Heart left ventricle (tissue), 16 donors: ENCODE measurements around the gene SMC6. TPM values are rescaled to one million over a fixed set of nuclear protein-coding genes. Genes with fewer than 3 reads are reported as not detected.

Experiments used
- ATAC-seq, 4 donors: fragments of 200-7000 bp; cut with Tn5 transposase; one replicate each; pipeline ENCODE4 v1.9.1; 2020 to 2022; ENCODE audit warnings: moderate library complexity in 4 of 4, mild to moderate bottlenecking in 3 of 4, moderate number of reproducible peaks in 1 of 4
- DNase-seq, 5 donors: peaks; one replicate each; pipeline ENCODE4 v3.0.0-alpha.2; 2020
- H3K27ac ChIP-seq, 12 donors: fragments of 200-600 bp; sonication (generic) in 4 of 12; one replicate each; pipeline versions ENCODE4 v1.5.0 to v1.8.0; 2016 to 2022; ENCODE audit warnings: mild to moderate bottlenecking in 2 of 12
- H3K27me3 ChIP-seq, 9 donors: fragments of 200-600 bp; sonication (generic) in 2 of 9; one replicate each; pipeline versions ENCODE4 v1.5.1 to v1.8.0; 2016 to 2022; ENCODE audit warnings: mild to moderate bottlenecking in 3 of 9
- H3K36me3 ChIP-seq, 9 donors: fragments of 200-600 bp; sonication (generic) in 2 of 9; one replicate each; pipeline versions ENCODE4 v1.5.0 to v1.8.0; 2018 to 2022; ENCODE audit warnings: mild to moderate bottlenecking in 2 of 9
- H3K4me1 ChIP-seq, 12 donors: fragments of 200-600 bp; sonication (generic) in 4 of 12; one replicate each; pipeline versions ENCODE4 v1.5.0 to v1.8.0; 2016 to 2022; ENCODE audit warnings: mild to moderate bottlenecking in 3 of 12
- H3K4me3 ChIP-seq, 12 donors: fragments of 200-600 bp; sonication (generic) in 4 of 12; one replicate each; pipeline versions ENCODE4 v1.5.0 to v1.8.0; 2017 to 2022; ENCODE audit warnings: mild to moderate bottlenecking in 9 of 12, moderate library complexity in 4 of 12
- H3K9me3 ChIP-seq, 12 donors: fragments of 200-600 bp; sonication (generic) in 4 of 12; one replicate each; pipeline versions ENCODE4 v1.5.0 to v1.8.0; 2016 to 2022; ENCODE audit warnings: mild to moderate bottlenecking in 1 of 12
- CTCF ChIP-seq, 12 donors: fragments of 200-600 bp; sonication (generic) in 4 of 12; IDR thresholded peaks; one replicate each; pipeline versions ENCODE4 v1.5.0 to v1.8.0; 2018 to 2022; ENCODE audit warnings: antibody characterized with exemption in 12 of 12, mild to moderate bottlenecking in 5 of 12
- POLR2A ChIP-seq, 2 donors: fragments of 450-650 bp; IDR thresholded peaks; one replicate each; pipeline ENCODE4 v1.6.1; 2017; ENCODE audit warnings: antibody characterized with exemption in 2 of 2, mild to moderate bottlenecking in 2 of 2, moderate library complexity in 2 of 2
- WGBS, 4 donors: extraction: QIAGEN DNeasy Blood & Tissue Kit in 2 of 4; methylation state at CpG; one replicate each; pipeline versions ENCODE4 v1.1.5 to v1.1.7; 2013 to 2018; 5-methylcytosine and 5-hydroxymethylcytosine counted together
- intact Hi-C, 10 donors: fragments of 100-400 bp; cut with DNase I; formaldehyde crosslinking; loops; one replicate each; pipeline versions ENCODE4 v1.11.1 to v1.14.2; 2022
- polyA plus RNA-seq, 2 donors: library from polyadenylated mRNA; stranded (reverse); fragments of 200-250 nt; gene quantifications; one replicate each; pipeline ENCODE4 v1.2.3, GENCODE V29; 2013
- total RNA-seq, 9 donors: library from RNA; depleted of rRNA in 2 of 9; stranded (reverse); fragments of >200 nt in 2 of 9; fragmentation: NEBNext Ultra II Directional in 3 of 9; extraction: Animal tissue kit (Norgen Biotek cat#: 25700) in 3 of 9; gene quantifications; one replicate each; pipeline versions ENCODE4 v1.1.0 to v1.2.4, GENCODE V29; 2016 to 2023
- donor health status: ischemic (EF 13 %, LVEDD 7.1; RV severe dilation, severe dysfunction).
- donor health status: healthy with polysubstance abuse.
- donor health status: DM: no; HTN: yes; CAD: no.
- donor health status: DM: no; HTN: no; CAD: no.
- donor health status: ischemic (EF 25% LVEDD 6.9; RV normal size, moderate dysfunction).
- donor health status: ischemic (EF 25% LVEDD 5.7; RV mildly dilated, moderate dysfunction).
- donor health status: healthy.
- donor health status: DM: yes; HTN: yes; CAD: no.
- donor health status: ischemic (EF 35%, LVEDD 5.7; RV mildly dilated, moderate dysfunction).
- donor health status: nonischemic (EF 11% LVEDD 7.7; RV severe dilation, severe dysfunction).
- donor health status: DM: yes; HTN: yes; CAD: no.
- donor health status: PGD.
- donor health status: ischemic (EF 29% LVEDD 5.4; RV normal size, mild dysfunction).
- donor health status: nonischemic (EF 23%, LVEDD 6.1; RV moderate dilation, normal function).

Gene SMC6
- total and polyA plus RNA-seq, 11 donors, result 5.9 to 14.7 (median 12.2) TPM

DNA sequence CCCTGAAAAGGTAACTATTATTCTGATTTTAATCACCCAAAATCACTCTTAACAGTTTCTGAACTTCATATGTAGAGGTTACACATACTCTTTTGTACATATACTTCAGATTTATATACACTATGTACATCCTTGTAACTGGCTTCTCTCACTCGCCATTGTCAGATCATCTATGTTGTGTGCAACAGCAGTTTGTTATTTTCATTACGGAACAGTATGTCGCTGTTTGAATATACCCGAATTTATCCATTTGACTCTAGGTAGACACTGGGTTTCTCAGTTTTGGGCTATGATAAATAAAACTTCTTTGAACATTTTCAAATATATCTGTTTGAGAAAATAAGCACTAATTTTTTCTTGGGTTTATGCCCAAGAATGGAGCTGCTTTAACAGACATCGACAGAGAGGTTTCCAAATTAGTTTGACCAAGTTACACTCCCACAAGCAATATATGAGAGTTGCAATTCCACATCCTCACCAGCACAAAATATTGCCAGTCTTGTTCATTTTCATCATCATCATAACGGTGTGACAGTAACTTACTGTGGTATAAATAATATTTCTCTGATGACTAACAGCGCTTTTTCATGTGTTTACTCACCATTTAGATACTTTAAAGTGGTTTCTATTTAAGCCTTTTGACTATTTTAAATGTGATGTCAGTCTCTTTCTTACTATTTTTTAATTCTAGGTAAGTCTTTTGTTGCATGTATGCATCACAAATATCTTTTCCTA is 80.9 kb downstream of the SMC6 start:
- DNase-seq (no peak), ATAC-seq (no peak)
- no peak for TF ChIP-seq CTCF (IDR thresholded peaks at IDR 0.05)
- no peak for TF ChIP-seq POLR2A (IDR thresholded peaks at IDR 0.05)
- H3K4me1 ChIP-seq, result no peaks in the 10 kb centered on the region
- 85 to 88% (median 87%) methylated on average over 7 of the region's 7 CpGs for WGBS, 4 donors
- H3K36me3 ChIP-seq, result peaks cover 0 to 78% (median 50%) of the 10 kb centered on the region in 9 donors
- no peak overlapping the region for H3K27ac ChIP-seq
- no peaks in the 10 kb centered on the region for H3K9me3 ChIP-seq
- H3K27me3 ChIP-seq, result no peaks in the 10 kb centered on the region
- intact Hi-C loops, result loop anchor here in 7 of 10 donors (5.0 to 10.0 kb wide), 4 partner anchors 198 to 900 kb away; no protein-coding TSS in a partner anchor
- no peak overlapping the region for H3K4me3 ChIP-seq

DNA sequence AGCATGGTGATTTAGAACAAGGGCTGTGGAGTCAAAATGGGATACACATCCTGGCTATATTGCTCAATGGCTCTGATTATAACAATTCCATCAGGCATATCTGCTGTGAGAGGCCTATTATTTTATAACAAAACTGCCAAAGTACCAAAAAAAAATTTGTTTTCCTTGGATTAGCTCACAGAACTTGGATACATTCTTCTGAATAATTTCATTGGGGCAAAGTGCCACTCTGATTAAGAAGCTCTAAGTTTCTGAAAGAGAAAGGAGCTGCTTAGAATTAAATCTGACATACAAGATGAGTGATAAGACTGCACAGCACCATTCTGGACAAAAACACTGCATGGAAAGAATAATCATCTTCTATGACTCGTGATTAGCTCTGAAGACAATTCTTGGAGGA is 85.7 kb downstream of the SMC6 start:
- Histone ChIP-seq H3K27ac (no peak overlapping the region), H3K36me3 (peaks cover 0 to 80% (median 65%) of the 10 kb centered on the region in 9 donors), H3K4me1 (peaks cover 0 to under 1% (median 0%) of the 10 kb centered on the region in 12 donors), H3K4me3 (no peak overlapping the region), H3K27me3 (no peaks in the 10 kb centered on the region), H3K9me3 (no peaks in the 10 kb centered on the region)
- WGBS, 4 donors, result 65 to 83% (median 81%) methylated on average over 1 of the region's 1 CpG
- no peak for TF ChIP-seq CTCF (IDR thresholded peaks at IDR 0.05)
- no peak for TF ChIP-seq POLR2A (IDR thresholded peaks at IDR 0.05)
- ATAC-seq (no peak), DNase-seq (no peak)
- intact Hi-C loops, result loop anchor here in 4 of 10 donors (5.0 to 10.0 kb wide), 5 partner anchors 193 to 896 kb away; no protein-coding TSS in a partner anchor

GRCh38 chr2:17664534-17664933 is 89.1 kb downstream of the SMC6 start:
- Histone ChIP-seq H3K4me1 (peaks cover 0 to 6% (median 0%) of the 10 kb centered on the region in 12 donors), H3K4me3 (no peak overlapping the region), H3K36me3 (peaks cover 0 to 78% (median 64%) of the 10 kb centered on the region in 9 donors), H3K9me3 (no peaks in the 10 kb centered on the region), H3K27ac (no peak overlapping the region), H3K27me3 (no peaks in the 10 kb centered on the region)
- ATAC-seq (no peak), DNase-seq (no peak)
- WGBS, 4 donors, result 94 to 100% (median 98%) methylated on average over 1 of the region's 1 CpG
- no peak for TF ChIP-seq POLR2A (IDR thresholded peaks at IDR 0.05)
- TF ChIP-seq CTCF (IDR thresholded peaks at IDR 0.05), result no peak
- intact Hi-C loops, result loop anchor here in 3 of 10 donors (5.0 to 10.0 kb wide), 3 partner anchors 122 to 350 kb away; partner anchors contain the start of gene VSNL1 (in 1 of the 3)

DNA sequence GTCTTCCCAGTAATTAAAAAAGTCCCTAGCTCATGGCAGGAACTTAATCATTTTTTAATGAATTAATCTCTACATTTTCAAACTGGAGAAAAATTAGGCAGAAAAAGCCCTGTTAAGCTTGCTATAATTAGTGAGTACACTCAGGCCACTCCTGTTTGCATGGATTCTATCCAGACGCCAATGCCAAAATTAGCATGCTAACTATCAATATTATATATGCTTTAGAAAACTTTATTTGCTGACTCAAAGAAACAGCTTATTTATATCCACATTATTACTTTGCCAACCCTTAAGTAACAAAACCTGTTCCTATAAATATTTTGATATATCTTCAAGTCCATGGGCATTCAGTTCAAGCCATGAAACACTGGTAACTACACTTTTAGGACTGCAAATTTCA is 90.9 kb downstream of the SMC6 start:
- intact Hi-C loops, result loop anchor here in 3 of 10 donors (5.0 to 10.0 kb wide), 3 partner anchors 120 to 348 kb away; partner anchors contain the start of gene VSNL1 (in 1 of the 3)
- DNase-seq, result no peak
- 50 to 66% (median 56%) methylated on average over 1 of the region's 1 CpG for WGBS, 4 donors
- TF ChIP-seq POLR2A (IDR thresholded peaks at IDR 0.05) (no peak), CTCF (IDR thresholded peaks at IDR 0.05) (no peak)
- H3K27ac ChIP-seq, result no peak overlapping the region
- H3K36me3 ChIP-seq, result peaks cover 0 to 67% (median 47%) of the 10 kb centered on the region in 9 donors
- H3K9me3 ChIP-seq, result no peaks in the 10 kb centered on the region
- H3K27me3 ChIP-seq, result no peaks in the 10 kb centered on the region
- H3K4me3 ChIP-seq, result no peak overlapping the region
- peaks cover 0 to 6% (median 0%) of the 10 kb centered on the region in 12 donors for H3K4me1 ChIP-seq
- ATAC-seq, result no peak
